Measurements from ENCODE around the gene LRSAM1. TPM values are rescaled to one million over a fixed set of nuclear protein-coding genes. Genes with fewer than 3 reads are reported as not detected.

LRSAM1 gene
- 10.0 and 13.6 TPM in 2 replicates for total RNA-seq

DNA sequence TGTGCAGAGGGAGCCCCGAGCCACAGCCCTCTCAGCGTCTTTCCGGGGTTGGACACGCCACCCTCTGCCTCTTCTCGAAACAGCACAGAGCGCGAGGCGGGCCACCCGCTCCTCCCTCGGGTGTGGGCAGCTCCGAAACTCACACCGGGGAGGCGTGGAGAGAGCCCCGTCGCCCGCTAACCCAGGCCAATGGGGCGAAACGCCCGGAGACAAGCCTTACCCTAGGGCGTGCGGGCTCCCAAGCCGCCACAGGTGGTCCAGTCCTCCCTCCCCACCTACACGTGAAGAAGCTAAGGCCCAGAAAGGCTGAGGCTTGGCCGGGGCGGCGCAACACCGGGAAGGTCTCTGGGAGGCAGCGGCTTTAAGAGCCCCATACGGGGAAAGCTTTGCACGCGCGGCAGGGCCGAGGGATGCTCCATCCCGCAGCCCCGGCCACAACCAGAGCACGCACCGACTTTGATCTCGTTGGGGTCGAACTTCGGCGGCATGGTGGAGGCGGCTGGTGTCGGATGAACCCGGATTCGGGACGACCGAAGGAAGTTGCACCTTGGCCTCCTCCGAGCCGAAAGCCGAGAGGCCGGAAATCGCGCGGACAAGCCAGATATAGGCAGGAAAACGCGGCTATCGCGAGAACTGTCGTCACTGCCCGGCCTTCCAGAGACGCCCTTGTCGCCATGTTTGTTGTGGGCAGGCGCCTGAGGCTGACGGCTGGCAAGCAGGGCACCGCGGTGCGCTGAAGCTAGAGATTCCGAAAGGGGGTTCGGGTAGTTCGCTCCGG is at the start of gene LRSAM1, which contains the start of gene RPL12:
TSS of gene LRSAM1 (plus strand) at position 681 of the 778 bp plus-strand sequence. CDS start 3,018 bp downstream, outside the sequence.
TSS of gene RPL12 (minus strand) at position 577 of the 778 bp plus-strand sequence. CDS start at position 488, 89 bp downstream.

DNA sequence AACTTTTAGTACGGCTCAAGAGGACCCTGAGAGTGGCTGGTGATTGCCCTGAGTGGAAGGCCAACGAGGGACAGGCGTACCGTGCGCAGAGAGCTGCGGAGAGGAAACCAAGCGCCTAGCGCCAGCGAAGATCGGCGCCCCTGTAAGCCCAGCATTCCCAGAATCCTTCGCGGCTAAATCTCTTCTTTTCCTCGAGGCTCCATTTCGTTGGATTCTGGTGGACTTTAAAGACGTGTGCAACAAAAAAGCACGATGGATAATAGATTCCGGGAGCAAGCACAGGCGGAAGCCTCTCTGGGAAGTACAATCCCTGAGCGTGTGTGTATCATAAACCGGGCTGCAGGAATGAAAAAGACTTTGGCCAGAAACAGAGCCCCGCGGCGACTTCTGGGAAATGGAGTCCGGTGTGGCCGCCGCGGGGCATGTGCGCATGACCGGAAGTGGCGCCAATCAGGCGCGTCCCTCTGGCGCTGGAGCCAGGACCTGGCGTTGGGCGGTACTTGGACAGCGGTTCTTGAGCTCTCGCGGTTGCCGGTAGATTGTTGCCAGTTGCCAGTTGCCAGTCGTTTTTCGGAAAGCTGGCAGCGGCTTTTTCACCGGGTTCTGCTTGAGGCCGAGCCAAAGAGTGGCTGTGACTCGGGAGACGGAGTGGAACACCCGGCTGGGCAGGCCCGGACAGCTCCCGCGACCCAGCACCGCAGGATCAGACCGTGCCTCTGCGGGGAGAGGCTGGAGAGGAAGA is 27.2 kb upstream of the LRSAM1 start, which contains the start of gene ZNF79:
TSS of gene ZNF79 (plus strand) at position 449 of the 742 bp plus-strand sequence. CDS start 406 bp downstream, outside the sequence.

Other genes starting within 250 kb of the LRSAM1 start
- 1.6 and 3.3 TPM in 2 replicates for gene GARNL3, start 186.7 kb upstream of the LRSAM1 start, total RNA-seq
- gene SLC2A8, start 54.3 kb upstream of the LRSAM1 start, total RNA-seq: 9.9 and 11.5 TPM in 2 replicates
- gene ZNF79, start 27.1 kb upstream of the LRSAM1 start, total RNA-seq: 11.7 and 16.0 TPM in 2 replicates
- gene RPL12, start 104 bp upstream of the LRSAM1 start, total RNA-seq: 727 and 1,092 TPM in 2 replicates
- gene STXBP1, start 160.8 kb downstream of the LRSAM1 start, total RNA-seq: 11.0 and 19.3 TPM in 2 replicates

Data from bladder microvascular endothelial cell (primary cell).